SK-N-SH treated with all-trans-retinoic acid at 6 μM for 48 hours (cell line): ENCODE data around the gene SETSIP.
"Not testable (repeated sequence)": the region's sequence is repeated elsewhere in the genome, so short reads cannot be mapped to it uniquely, and the experiment has no call there.

Source experiments
- ATAC-seq: fragments of 200-7000 bp; cut with Tn5 transposase; 3 replicates; pipeline ENCODE4 v1.9.1; 2020; ENCODE audit warnings: mild to moderate bottlenecking, moderate library complexity
- ARNTL ChIP-seq: fragments of 450-650 bp; formaldehyde crosslinking; IDR thresholded peaks from 2 replicates; pipeline ENCODE4 v1.5.0; 2020; ENCODE audit warnings: low read depth, mild to moderate bottlenecking, moderate library complexity, borderline replicate concordance
- BACH2 ChIP-seq: fragments of 250-450 bp; sonication (Bioruptor Pico); IDR thresholded peaks from 2 replicates; pipeline ENCODE4 v1.9.0; 2021; ENCODE audit warnings: mild to moderate bottlenecking, borderline replicate concordance
- CSDC2 ChIP-seq: fragments of 250-450 bp; sonication (Bioruptor Pico); IDR thresholded peaks from 2 replicates; pipeline ENCODE4 v1.5.0; 2020; ENCODE audit warnings: mild to moderate bottlenecking, moderate library complexity
- ESRRG ChIP-seq: fragments of 250-450 bp; sonication (Bioruptor Pico); IDR thresholded peaks from 2 replicates; pipeline ENCODE4 v1.6.1; 2021; ENCODE audit warnings: mild to moderate bottlenecking
- GLIS3 ChIP-seq: fragments of 250-450 bp; sonication (Bioruptor Pico); IDR thresholded peaks from 2 replicates; pipeline ENCODE4 v1.5.0; 2020; ENCODE audit warnings: mild to moderate bottlenecking, moderate library complexity
- PPARA ChIP-seq: fragments of 250-450 bp; sonication (Bioruptor Pico); IDR thresholded peaks from 2 replicates; pipeline ENCODE4 v1.5.0; 2020; ENCODE audit warnings: mild to moderate bottlenecking, borderline replicate concordance
- RARB ChIP-seq: fragments of 250-450 bp; sonication (Bioruptor Pico); IDR thresholded peaks from 2 replicates; pipeline ENCODE4 v1.8.0; 2021; ENCODE audit warnings: mild to moderate bottlenecking, moderate library complexity
- SNAI2 ChIP-seq: fragments of 250-450 bp; sonication (Bioruptor Pico); IDR thresholded peaks from 2 replicates; pipeline ENCODE4 v1.5.0; 2020; ENCODE audit warnings: mild to moderate bottlenecking, moderate library complexity
- TOX ChIP-seq: fragments of 250-450 bp; sonication (Bioruptor Pico); IDR thresholded peaks from 2 replicates; pipeline ENCODE4 v1.8.0; 2021; ENCODE audit warnings: mild to moderate bottlenecking, moderate library complexity, borderline replicate concordance
- ZC3H10 ChIP-seq: fragments of 250-450 bp; sonication (Bioruptor Pico); IDR thresholded peaks from 2 replicates; pipeline ENCODE4 v1.5.1; 2021; ENCODE audit warnings: mild to moderate bottlenecking, moderate library complexity
- ZFP3 ChIP-seq: fragments of 250-450 bp; sonication (Bioruptor Pico); IDR thresholded peaks from 2 replicates; pipeline ENCODE4 v1.5.0; 2020; ENCODE audit warnings: mild to moderate bottlenecking, moderate library complexity
- ZFP30 ChIP-seq: fragments of 450-650 bp; formaldehyde crosslinking; IDR thresholded peaks from 2 replicates; pipeline ENCODE4 v1.5.0; 2022; ENCODE audit warnings: mild to moderate bottlenecking, moderate library complexity
- ZNF565 ChIP-seq: fragments of 450-650 bp; formaldehyde crosslinking; conservative IDR thresholded peaks from 2 replicates; pipeline ENCODE4 v1.5.0; 2020; ENCODE audit warnings: low read depth, mild to moderate bottlenecking, moderate library complexity
- ZNF70 ChIP-seq: fragments of 450-650 bp; formaldehyde crosslinking; IDR thresholded peaks from 2 replicates; pipeline ENCODE4 v1.5.0; 2020; ENCODE audit warnings: mild to moderate bottlenecking, moderate library complexity
- ZNF8 ChIP-seq: fragments of 450-650 bp; formaldehyde crosslinking; IDR thresholded peaks from 2 replicates; pipeline ENCODE4 v1.5.0; 2020; ENCODE audit warnings: mild to moderate bottlenecking, moderate library complexity
- TF ChIP-seq, protein P1 (sequence below): fragments of 250-450 bp; sonication (Bioruptor Pico); IDR thresholded peaks from 2 replicates; pipeline ENCODE4 v1.5.1; 2020; ENCODE audit warnings: low read depth, mild to moderate bottlenecking, moderate library complexity
- TF ChIP-seq, protein P2 (sequence below): fragments of 250-450 bp; sonication (Bioruptor Pico); IDR thresholded peaks from 2 replicates; pipeline ENCODE4 v1.8.0; 2020; ENCODE audit warnings: mild to moderate bottlenecking, moderate library complexity, borderline replicate concordance
- TF ChIP-seq, protein P3 (sequence below): fragments of 250-450 bp; sonication (Bioruptor Pico); IDR thresholded peaks from 2 replicates; pipeline ENCODE4 v1.5.1; 2021; ENCODE audit warnings: mild to moderate bottlenecking, moderate library complexity

Gene SETSIP

DNA sequence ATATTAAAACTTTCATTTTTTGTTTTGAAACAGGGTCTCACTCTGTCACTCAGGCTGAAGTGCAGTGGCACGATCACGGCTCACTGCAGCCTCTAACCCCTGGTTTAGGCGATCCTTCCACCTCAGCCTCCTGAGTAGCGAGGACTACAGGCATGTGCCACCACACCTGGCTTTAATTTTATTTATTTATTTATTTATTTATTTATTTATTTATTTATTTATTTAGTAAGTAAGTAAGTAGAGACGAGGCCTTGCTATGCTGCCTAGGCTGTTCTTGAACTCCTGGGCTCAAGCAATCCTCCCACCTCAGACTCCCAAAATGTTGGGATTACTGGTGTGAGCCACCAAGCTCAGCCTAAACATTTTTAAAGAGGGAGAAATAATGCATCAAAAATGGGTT lies 1.2 kb upstream of the SETSIP start:
- no peak for TF ChIP-seq ARNTL
- no peak for TF ChIP-seq ESRRG (CRISPR knock-in tag)
- TF ChIP-seq ZFP3 (CRISPR knock-in tag) = no peak
- TF ChIP-seq CSDC2 (CRISPR knock-in tag) = no peak
- TF ChIP-seq RARB (CRISPR knock-in tag) = no peak
- TF ChIP-seq BACH2 (CRISPR knock-in tag) = no peak
- TF ChIP-seq, protein P1, sequence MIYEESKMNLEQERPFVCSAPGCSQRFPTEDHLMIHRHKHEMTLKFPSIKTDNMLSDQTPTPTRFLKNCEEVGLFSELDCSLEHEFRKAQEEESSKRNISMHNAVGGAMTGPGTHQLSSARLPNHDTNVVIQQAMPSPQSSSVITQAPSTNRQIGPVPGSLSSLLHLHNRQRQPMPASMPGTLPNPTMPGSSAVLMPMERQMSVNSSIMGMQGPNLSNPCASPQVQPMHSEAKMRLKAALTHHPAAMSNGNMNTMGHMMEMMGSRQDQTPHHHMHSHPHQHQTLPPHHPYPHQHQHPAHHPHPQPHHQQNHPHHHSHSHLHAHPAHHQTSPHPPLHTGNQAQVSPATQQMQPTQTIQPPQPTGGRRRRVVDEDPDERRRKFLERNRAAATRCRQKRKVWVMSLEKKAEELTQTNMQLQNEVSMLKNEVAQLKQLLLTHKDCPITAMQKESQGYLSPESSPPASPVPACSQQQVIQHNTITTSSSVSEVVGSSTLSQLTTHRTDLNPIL (CRISPR knock-in tag) = no peak
- no peak for TF ChIP-seq ZC3H10 (CRISPR knock-in tag)
- TF ChIP-seq ZNF70 (CRISPR knock-in tag) = no peak
- TF ChIP-seq, protein P2, sequence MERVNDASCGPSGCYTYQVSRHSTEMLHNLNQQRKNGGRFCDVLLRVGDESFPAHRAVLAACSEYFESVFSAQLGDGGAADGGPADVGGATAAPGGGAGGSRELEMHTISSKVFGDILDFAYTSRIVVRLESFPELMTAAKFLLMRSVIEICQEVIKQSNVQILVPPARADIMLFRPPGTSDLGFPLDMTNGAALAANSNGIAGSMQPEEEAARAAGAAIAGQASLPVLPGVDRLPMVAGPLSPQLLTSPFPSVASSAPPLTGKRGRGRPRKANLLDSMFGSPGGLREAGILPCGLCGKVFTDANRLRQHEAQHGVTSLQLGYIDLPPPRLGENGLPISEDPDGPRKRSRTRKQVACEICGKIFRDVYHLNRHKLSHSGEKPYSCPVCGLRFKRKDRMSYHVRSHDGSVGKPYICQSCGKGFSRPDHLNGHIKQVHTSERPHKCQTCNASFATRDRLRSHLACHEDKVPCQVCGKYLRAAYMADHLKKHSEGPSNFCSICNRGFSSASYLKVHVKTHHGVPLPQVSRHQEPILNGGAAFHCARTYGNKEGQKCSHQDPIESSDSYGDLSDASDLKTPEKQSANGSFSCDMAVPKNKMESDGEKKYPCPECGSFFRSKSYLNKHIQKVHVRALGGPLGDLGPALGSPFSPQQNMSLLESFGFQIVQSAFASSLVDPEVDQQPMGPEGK (CRISPR knock-in tag) = no peak
- TF ChIP-seq PPARA (CRISPR knock-in tag) = no peak
- TF ChIP-seq ZNF565 (CRISPR knock-in tag) = no peak

DNA sequence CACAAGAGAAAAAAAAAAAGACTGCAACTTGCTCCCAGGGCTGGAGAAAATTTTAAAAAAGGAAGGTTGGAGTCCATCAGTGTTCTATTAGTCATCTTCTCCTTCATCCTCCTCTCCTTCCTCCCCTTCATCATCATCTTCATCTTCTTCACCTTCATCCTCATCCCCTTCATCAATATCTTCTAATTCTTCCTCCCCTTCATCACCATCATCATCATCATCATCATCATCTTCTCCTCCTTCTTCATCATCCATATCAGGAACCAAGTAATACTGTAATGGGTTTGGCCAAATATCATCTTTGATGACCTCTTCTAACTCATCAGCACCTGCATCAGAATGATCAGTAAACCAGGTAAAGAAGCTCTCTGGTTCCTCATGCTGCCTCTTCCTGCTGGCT lies 765 bp downstream of the SETSIP start:
- not testable (repeated sequence) for ATAC-seq

More for the DNA sequence above, 1.2 kb upstream of the SETSIP start:
- ATAC-seq = no peak

DNA sequence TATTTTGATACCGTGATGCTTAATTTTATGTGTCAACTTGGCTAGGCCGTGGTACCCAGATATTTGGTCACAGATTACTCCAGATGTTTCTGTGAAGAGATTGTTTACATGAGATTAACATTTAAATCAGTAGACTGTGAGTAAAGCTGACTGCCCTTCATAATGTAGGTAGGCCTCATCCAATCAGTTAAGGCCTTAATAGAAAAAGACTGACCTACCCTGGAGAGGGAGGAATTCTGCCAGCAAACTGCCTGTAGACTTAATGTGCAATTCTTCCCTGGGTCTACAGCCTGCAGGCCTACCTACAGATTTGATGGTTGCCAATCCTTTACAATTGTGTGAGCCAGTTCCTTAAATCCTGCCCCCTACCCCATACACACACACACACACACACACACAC lies 4.3 kb downstream of the SETSIP start:
- TF ChIP-seq ZNF70 (CRISPR knock-in tag) (no peak), SNAI2 (no peak), BACH2 (CRISPR knock-in tag) (no peak), GLIS3 (CRISPR knock-in tag) (no peak), PPARA (CRISPR knock-in tag) (no peak), TOX (CRISPR knock-in tag) (no peak), CSDC2 (CRISPR knock-in tag) (no peak), ZFP30 (CRISPR knock-in tag) (no peak), ARNTL (no peak), ZNF8 (CRISPR knock-in tag) (no peak), RARB (CRISPR knock-in tag) (no peak)
- TF ChIP-seq, protein P2 (CRISPR knock-in tag) = no peak
- TF ChIP-seq, protein P3, sequence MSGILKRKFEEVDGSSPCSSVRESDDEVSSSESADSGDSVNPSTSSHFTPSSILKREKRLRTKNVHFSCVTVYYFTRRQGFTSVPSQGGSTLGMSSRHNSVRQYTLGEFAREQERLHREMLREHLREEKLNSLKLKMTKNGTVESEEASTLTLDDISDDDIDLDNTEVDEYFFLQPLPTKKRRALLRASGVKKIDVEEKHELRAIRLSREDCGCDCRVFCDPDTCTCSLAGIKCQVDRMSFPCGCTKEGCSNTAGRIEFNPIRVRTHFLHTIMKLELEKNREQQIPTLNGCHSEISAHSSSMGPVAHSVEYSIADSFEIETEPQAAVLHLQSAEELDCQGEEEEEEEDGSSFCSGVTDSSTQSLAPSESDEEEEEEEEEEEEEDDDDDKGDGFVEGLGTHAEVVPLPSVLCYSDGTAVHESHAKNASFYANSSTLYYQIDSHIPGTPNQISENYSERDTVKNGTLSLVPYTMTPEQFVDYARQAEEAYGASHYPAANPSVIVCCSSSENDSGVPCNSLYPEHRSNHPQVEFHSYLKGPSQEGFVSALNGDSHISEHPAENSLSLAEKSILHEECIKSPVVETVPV (CRISPR knock-in tag) = no peak
- TF ChIP-seq, protein P1 (CRISPR knock-in tag) = no peak
- TF ChIP-seq, all 23 proteins: peak for 0
- no peak for ATAC-seq

DNA sequence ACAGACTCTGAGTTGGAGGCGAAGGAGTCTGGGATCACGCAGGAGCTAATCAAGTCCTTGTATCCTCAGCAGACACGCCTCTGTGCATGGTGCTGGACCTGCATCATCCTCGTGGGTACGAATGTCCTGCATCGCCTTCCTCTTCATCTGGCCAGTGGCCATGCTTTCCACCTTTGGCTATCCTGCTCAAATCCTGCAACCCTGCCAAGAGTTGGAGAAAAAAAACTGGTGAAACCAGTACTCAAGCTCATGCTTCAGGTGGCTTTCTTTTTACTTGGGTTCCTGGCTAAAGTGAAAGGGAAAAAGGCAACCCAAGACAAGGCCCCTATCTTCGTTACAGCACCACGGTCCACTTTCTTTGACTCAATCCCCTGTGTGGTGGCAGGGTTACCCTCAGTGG lies 8.9 kb downstream of the SETSIP start:
- TF ChIP-seq, protein P3 (CRISPR knock-in tag) = no peak
- TF ChIP-seq PPARA (CRISPR knock-in tag) = no peak
- TF ChIP-seq ZFP3 (CRISPR knock-in tag) = no peak
- TF ChIP-seq ESRRG (CRISPR knock-in tag) = no peak
- no peak for TF ChIP-seq ZNF565 (CRISPR knock-in tag)
- no peak for ATAC-seq
